Measurements from ENCODE around the gene TPO. TPM values are rescaled to one million over a fixed set of nuclear protein-coding genes. Genes with fewer than 3 reads are reported as not detected.
"Not testable (repeated sequence)": the region's sequence is repeated elsewhere in the genome, so short reads cannot be mapped to it uniquely, and the experiment has no call there.

TPO gene
- total RNA-seq, 2 experiments from 2014 or later: not detected

DNA sequence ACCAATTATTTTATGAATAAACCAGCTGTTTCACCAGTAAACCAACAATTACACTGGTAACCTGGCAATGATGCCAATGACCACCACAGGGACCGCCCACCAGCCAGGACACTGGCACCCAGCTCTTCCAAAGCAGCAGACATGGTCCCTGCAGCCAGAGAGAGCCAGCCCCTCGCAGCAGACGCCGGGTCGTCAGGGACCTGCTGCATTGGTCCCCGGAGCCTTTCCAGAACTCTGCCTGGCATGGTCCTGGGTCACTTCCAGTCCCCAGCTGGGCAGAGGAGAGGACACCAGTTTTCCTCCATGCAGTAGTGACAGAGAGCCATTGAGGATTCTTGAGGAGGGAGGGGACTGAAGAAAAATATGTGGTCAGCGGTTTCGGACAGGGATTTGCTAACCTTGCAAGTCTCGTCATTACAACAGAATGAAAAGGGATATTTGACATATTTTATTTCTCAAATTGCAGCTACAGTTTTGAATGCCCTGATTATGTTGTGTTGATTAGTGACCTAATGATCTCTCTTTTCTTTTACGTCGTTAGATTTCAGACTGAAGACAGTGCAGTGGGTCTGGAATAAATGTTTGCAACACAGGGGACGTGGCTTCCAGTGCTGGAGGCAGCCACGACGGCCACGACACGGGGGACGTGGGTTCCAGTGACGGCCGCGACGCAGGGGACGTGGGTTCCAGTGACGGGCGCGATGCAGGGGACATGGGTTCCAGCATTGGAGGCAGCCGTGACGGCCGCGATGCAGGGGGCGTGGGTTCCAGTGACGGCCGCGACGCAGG lies 154.5 kb downstream of the TPO start:
- Mint-ChIP-seq H3K27me3 (no peaks in the 10 kb centered on the region), H3K4me3 (no peak overlapping the region), H3K4me1 (ENCODE audit: low read depth) (peaks cover 13% of the 10 kb centered on the region), H3K27ac (no peak overlapping the region), H3K36me3 (ENCODE audit: low read depth) (no peaks in the 10 kb centered on the region), H3K9me3 (peaks cover 4% of the 10 kb centered on the region)
- CTCF ChIA-PET: no interaction called here
- no peak for TF ChIP-seq CTCF (IDR thresholded peaks at IDR 0.05)
- DNase-seq (no peak), ATAC-seq (no peak)
- intact Hi-C loops (cut with micrococcal nuclease): no loop called here
- POLR2A ChIA-PET: no interaction called here

- peaks cover 13% of the 10 kb centered on the region for H3K4me1 Mint-ChIP-seq (ENCODE audit: low read depth)
- H3K27ac Mint-ChIP-seq; ATAC-seq; H3K36me3 Mint-ChIP-seq (ENCODE audit: low read depth); intact Hi-C loops (cut with micrococcal nuclease); POLR2A ChIA-PET; H3K27me3 Mint-ChIP-seq; DNase-seq; H3K9me3 Mint-ChIP-seq; CTCF ChIA-PET; H3K4me3 Mint-ChIP-seq: not testable (repeated sequence)
Observed at GRCh38 chr2:1568345-1568668, 155.0 kb downstream of the TPO start.

GRCh38 chr2:1569879-1570450 lies 156.7 kb downstream of the TPO start:
- H3K36me3 Mint-ChIP-seq (ENCODE audit: low read depth): no peaks in the 10 kb centered on the region
- no peak overlapping the region for H3K27ac Mint-ChIP-seq
- no peaks in the 10 kb centered on the region for H3K27me3 Mint-ChIP-seq
- peaks cover 4% of the 10 kb centered on the region for H3K9me3 Mint-ChIP-seq
- H3K4me1 Mint-ChIP-seq (ENCODE audit: low read depth): no peaks in the 10 kb centered on the region
- H3K4me3 Mint-ChIP-seq: no peak overlapping the region
- ChIA-PET POLR2A (no interaction called here), CTCF (no interaction called here)
- intact Hi-C loops (cut with micrococcal nuclease): no loop called here
- ATAC-seq: no peak
- TF ChIP-seq CTCF (IDR thresholded peaks at IDR 0.05): no peak
- no peak for DNase-seq

DNA sequence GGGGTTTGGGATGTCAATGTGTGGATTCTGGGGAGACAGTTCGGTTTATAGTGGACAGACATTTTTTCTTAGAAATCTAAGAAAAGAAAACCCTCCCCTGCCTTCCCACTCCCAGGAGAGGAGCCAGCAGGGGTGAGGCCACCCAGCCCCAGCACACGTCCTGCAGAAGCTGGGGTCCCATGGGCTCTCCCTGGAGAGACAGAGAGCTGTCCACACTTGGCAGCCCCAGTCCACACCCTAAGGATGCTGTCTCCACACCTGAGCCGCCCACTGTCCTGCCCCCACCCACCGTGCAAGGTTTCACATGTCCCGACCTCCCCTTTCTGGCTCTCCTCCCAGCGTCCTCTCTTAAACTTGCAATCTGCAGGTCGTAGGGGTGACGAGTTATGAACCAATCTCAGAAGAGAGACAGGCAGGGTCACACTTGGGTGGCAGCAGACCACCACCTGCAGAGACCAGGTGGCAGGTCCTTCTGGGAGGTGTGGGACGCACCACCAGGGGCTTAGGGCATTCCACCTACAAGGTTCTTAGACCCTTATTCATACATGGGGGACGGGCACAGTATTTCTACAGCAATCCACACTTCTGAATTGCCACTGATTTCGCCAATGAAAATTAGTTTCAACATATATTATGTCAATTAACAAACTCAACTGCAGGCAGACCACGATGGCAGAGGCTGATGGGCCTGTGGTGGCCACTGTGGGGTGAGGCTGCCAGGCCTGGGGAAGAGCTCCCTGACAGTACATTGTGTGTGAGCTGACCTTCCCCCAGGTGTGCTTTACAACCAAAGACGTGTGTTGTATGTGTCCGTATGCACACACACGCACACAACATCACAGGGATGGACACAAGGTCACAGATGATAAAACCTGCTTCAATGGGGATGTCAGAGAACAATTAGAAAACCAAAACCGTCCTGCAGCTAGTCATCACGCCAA lies 158.5 kb downstream of the TPO start:
- DNase-seq (no peak), ATAC-seq (no peak)
- H3K4me3 Mint-ChIP-seq: no peak overlapping the region
- CTCF ChIA-PET: interaction anchor here (0.9 kb wide), 1 partner anchor 21 kb away, joined by 3 read pairs; no protein-coding TSS in a partner anchor
- H3K9me3 Mint-ChIP-seq: peaks cover 2% of the 10 kb centered on the region
- H3K27ac Mint-ChIP-seq: no peak overlapping the region
- H3K27me3 Mint-ChIP-seq: no peaks in the 10 kb centered on the region
- H3K36me3 Mint-ChIP-seq (ENCODE audit: low read depth): no peaks in the 10 kb centered on the region
- POLR2A ChIA-PET: no interaction called here
- intact Hi-C loops (cut with micrococcal nuclease): no loop called here
- H3K4me1 Mint-ChIP-seq (ENCODE audit: low read depth): no peaks in the 10 kb centered on the region
- TF ChIP-seq CTCF (IDR thresholded peaks at IDR 0.05): no peak

DNA sequence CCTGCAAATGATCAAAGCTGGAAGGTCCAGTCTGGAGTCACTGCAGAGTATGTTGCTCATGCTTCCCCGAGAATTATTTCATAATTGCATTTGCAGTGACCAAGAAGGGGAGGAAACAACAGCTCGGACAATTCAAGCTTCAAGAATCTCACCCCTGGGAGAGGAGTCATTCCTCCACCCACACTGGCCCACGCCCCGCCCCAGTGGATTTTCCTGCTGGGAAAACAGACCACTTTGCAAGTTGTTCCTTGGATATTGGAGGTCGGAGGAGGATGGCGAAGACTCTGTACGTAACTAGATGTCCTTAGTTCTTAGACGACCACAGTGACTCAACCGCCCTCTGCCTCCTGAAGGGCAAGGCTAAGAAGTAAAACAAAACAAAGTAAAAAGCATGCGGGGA lies 159.4 kb downstream of the TPO start:
- intact Hi-C loops (cut with micrococcal nuclease): no loop called here
- CTCF ChIA-PET: interaction anchor here (0.9 kb wide), 1 partner anchor 22 kb away, joined by 3 read pairs; no protein-coding TSS in a partner anchor
- Mint-ChIP-seq H3K36me3 (ENCODE audit: low read depth) (no peaks in the 10 kb centered on the region), H3K27ac (no peak overlapping the region), H3K4me3 (no peak overlapping the region), H3K4me1 (ENCODE audit: low read depth) (no peaks in the 10 kb centered on the region), H3K27me3 (no peaks in the 10 kb centered on the region), H3K9me3 (peaks cover 2% of the 10 kb centered on the region)
- POLR2A ChIA-PET: no interaction called here
- ATAC-seq (no peak), DNase-seq (no peak)
- TF ChIP-seq CTCF (IDR thresholded peaks at IDR 0.05): no peak

Data from activated CD8-positive, alpha-beta T cell treated with anti-CD3 and anti-CD28 coated beads for 36 hours (primary cell).